Uterus (tissue), 4 donors: ENCODE data around the gene TRIM75. TPM values are rescaled to one million over a fixed set of nuclear protein-coding genes. Genes with fewer than 3 reads are reported as not detected.
"Not testable (repeated sequence)": the region's sequence is repeated elsewhere in the genome, so short reads cannot be mapped to it uniquely, and the experiment has no call there.

ENCODE experiments used
- DNase-seq, 2 donors: peaks; one replicate each; pipeline ENCODE4 v3.0.0-alpha.2; 2019 to 2020
- H3K27ac ChIP-seq, 2 donors: fragments of 200-600 bp; sonication (generic); 1 replicate in 1 of 2; 2 replicates in 1 of 2; pipeline ENCODE4 v1.5.1; 2016 to 2018
- H3K27me3 ChIP-seq, 2 donors: fragments of 200-600 bp; sonication (generic); one replicate each; pipeline ENCODE4 v1.5.1; 2018 to 2019; ENCODE audit warnings: control low read depth in 1 of 2
- H3K36me3 ChIP-seq, 2 donors: fragments of 200-600 bp; sonication (generic); one replicate each; pipeline ENCODE4 v1.5.1; 2019; ENCODE audit warnings: control low read depth in 1 of 2
- H3K4me1 ChIP-seq, 2 donors: fragments of 200-600 bp; sonication (generic); one replicate each; pipeline ENCODE4 v1.5.1; 2018 to 2019; ENCODE audit warnings: control low read depth in 1 of 2
- H3K4me3 ChIP-seq, 2 donors: fragments of 200-600 bp; sonication (generic); 1 replicate in 1 of 2; 2 replicates in 1 of 2; pipeline ENCODE4 v1.5.1; 2018 to 2019; ENCODE audit warnings: mild to moderate bottlenecking in 1 of 2
- H3K9me3 ChIP-seq, 2 donors: fragments of 200-600 bp; sonication (generic); one replicate each; pipeline ENCODE4 v1.5.1; 2019; ENCODE audit warnings: control low read depth in 1 of 2
- POLR2A ChIP-seq, 2 donors: fragments of 450-650 bp; IDR thresholded peaks; one replicate each; pipeline ENCODE4 v1.6.1; 2016; ENCODE audit warnings: antibody characterized with exemption in 2 of 2, mild to moderate bottlenecking in 1 of 2, moderate library complexity in 1 of 2
- intact Hi-C: fragments of 100-400 bp; cut with DNase I; formaldehyde crosslinking; loops from one replicate; pipeline ENCODE4 v1.15.1; 2023; ENCODE audit warnings: low total_unique reads
- total RNA-seq, 4 donors: library from RNA; depleted of rRNA in 3 of 4; stranded (reverse); fragments of >200 nt in 3 of 4; gene quantifications; one replicate each; pipeline versions ENCODE4 v1.1.0 to v1.2.4, GENCODE V29; 2014 to 2023
- TF ChIP-seq, protein P1 (sequence below), 4 experiments: fragments of 200-600 bp in 2 of 4; fragments of 450-650 bp in 2 of 4; sonication (generic) in 2 of 4; IDR thresholded peaks; one replicate each; pipeline ENCODE4 v1.5.1; 2016 to 2019; ENCODE audit warnings: antibody characterized with exemption in 4 of 4, mild to moderate bottlenecking in 2 of 4, moderate library complexity in 1 of 4
- donor health status: DM: yes; HTN: yes; CAD: no.

TRIM75 gene
- total RNA-seq, 4 donors from 2014 or later = not detected

DNA sequence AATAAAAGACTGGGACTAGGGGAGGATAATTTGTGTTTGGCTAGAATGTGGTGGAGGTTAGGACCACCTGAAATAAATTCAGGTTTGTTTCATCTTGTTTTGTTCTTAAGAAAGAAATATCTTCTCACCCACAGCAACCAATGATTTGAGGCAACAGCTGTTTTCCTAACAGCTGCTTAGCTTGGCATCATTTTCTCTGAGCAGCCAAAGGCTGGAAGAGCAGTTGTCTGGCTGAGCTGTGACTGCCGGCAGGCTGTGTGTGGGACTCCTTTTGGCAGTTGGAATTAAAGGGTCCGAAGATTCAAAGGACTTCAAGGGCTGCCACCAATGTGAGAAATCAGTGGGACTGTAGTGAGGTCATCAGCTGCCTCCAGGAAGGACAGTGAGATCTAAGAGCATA, 5.0 kb downstream of the TRIM75 start:
- Histone ChIP-seq H3K27me3 (no peaks in the 10 kb centered on the region), H3K27ac (no peak overlapping the region), H3K36me3 (no peaks in the 10 kb centered on the region), H3K4me1 (no peaks in the 10 kb centered on the region), H3K4me3 (no peak overlapping the region), H3K9me3 (no peaks in the 10 kb centered on the region)
- TF ChIP-seq, protein P1, sequence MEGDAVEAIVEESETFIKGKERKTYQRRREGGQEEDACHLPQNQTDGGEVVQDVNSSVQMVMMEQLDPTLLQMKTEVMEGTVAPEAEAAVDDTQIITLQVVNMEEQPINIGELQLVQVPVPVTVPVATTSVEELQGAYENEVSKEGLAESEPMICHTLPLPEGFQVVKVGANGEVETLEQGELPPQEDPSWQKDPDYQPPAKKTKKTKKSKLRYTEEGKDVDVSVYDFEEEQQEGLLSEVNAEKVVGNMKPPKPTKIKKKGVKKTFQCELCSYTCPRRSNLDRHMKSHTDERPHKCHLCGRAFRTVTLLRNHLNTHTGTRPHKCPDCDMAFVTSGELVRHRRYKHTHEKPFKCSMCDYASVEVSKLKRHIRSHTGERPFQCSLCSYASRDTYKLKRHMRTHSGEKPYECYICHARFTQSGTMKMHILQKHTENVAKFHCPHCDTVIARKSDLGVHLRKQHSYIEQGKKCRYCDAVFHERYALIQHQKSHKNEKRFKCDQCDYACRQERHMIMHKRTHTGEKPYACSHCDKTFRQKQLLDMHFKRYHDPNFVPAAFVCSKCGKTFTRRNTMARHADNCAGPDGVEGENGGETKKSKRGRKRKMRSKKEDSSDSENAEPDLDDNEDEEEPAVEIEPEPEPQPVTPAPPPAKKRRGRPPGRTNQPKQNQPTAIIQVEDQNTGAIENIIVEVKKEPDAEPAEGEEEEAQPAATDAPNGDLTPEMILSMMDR (IDR thresholded peaks at IDR 0.05) = no peak
- no peak for TF ChIP-seq POLR2A (IDR thresholded peaks at IDR 0.05)
- no peak for DNase-seq
- intact Hi-C loops = no loop called here

DNA sequence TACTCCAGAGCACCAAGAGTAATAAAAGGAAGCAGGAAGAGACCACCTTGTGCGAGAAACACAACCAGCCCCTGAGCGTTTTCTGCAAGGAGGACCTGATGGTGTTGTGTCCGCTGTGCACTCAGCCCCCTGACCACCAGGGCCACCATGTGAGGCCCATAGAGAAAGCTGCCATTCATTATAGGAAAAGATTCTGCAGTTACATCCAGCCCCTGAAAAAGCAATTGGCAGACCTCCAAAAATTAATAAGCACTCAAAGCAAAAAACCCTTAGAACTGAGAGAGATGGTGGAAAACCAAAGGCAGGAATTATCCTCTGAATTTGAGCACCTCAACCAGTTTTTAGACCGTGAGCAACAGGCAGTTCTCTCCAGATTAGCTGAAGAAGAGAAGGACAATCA, 5.7 kb downstream of the TRIM75 start:
- H3K4me1 ChIP-seq = no peaks in the 10 kb centered on the region

DNA sequence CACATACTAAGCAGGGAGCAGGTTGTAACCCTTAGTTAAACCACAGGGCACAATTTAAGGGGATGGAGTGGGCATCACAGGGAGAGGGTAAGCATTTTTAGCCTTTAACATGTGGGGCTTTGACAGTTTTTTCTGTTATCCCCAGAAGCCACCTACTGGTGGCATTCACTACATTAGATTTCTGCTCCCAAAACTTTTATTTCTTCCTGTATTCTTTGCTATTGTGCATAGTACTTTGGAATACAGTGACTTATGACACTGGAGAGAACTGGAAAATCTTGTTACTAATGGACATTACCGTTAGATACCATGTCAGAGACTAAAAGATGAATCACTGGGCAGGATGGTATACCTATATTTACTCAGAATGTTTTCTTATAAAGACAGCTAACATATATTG, 7.3 kb downstream of the TRIM75 start:
- Histone ChIP-seq H3K4me3 (no peak overlapping the region), H3K9me3 (no peaks in the 10 kb centered on the region), H3K27ac (no peak overlapping the region), H3K36me3 (no peaks in the 10 kb centered on the region), H3K27me3 (no peaks in the 10 kb centered on the region), H3K4me1 (no peaks in the 10 kb centered on the region)
- TF ChIP-seq, protein P1 (IDR thresholded peaks at IDR 0.05) = no peak
- TF ChIP-seq POLR2A (IDR thresholded peaks at IDR 0.05) = no peak
- intact Hi-C loops = no loop called here
- no peak for DNase-seq

More for the DNA sequence above, 5.7 kb downstream of the TRIM75 start:
- Histone ChIP-seq H3K36me3 (no peaks in the 10 kb centered on the region), H3K27ac (no peak overlapping the region), H3K27me3 (no peaks in the 10 kb centered on the region), H3K4me3 (no peak overlapping the region), H3K9me3 (no peaks in the 10 kb centered on the region)
- TF ChIP-seq, protein P1 (IDR thresholded peaks at IDR 0.05) = no peak
- TF ChIP-seq POLR2A (IDR thresholded peaks at IDR 0.05) = no peak
- no peak for DNase-seq
- intact Hi-C loops = no loop called here

DNA sequence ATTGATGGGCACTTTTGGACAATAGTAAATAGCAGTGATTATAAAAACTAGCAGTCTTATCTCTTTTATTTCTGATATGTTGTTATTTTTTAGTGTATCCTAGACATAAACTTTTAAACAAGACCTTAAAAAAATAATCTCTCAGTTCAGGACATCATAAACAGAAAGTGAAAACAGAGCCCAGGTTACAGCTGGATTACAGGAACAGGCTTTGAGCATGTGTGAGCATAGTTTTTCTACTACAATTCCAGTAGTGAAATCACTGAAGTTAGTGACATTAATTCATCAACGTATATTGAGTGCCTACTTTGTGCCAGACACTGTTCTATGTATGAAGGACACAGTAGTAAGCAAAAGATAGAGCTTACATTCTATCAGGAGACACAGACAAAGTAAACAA, 16.9 kb downstream of the TRIM75 start:
- no peaks in the 10 kb centered on the region for H3K27me3 ChIP-seq
- no peak overlapping the region for H3K27ac ChIP-seq
- H3K36me3 ChIP-seq = no peaks in the 10 kb centered on the region
- TF ChIP-seq, protein P1 (IDR thresholded peaks at IDR 0.05) = no peak
- no peak for TF ChIP-seq POLR2A (IDR thresholded peaks at IDR 0.05)
- DNase-seq = no peak
- no peak overlapping the region for H3K4me3 ChIP-seq
- no peaks in the 10 kb centered on the region for H3K4me1 ChIP-seq
- H3K9me3 ChIP-seq = no peaks in the 10 kb centered on the region
- intact Hi-C loops = no loop called here

DNA sequence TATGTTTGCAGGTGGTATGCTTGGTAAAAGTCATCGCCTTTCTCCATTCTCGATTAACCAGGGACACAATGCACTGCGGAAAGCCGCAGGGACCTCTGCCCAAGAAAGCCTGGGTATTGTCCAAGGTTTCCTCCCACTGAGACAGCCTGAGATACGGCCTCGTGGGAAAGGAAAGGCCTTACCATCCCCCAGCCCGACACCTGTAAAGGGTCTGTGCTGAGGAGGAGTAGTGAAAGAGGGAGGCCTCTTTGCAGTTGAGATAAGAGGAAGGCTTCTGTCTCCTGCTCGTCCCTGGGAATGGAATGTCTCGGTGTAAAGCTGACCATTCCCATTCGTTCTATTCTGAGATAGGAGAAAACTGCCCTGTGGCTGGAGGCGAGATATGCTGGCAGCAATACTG, 19.7 kb downstream of the TRIM75 start:
- DNase-seq, H3K9me3 ChIP-seq, H3K36me3 ChIP-seq, H3K27me3 ChIP-seq, H3K4me3 ChIP-seq, H3K4me1 ChIP-seq, H3K27ac ChIP-seq, intact Hi-C loops: not testable (repeated sequence)

DNA sequence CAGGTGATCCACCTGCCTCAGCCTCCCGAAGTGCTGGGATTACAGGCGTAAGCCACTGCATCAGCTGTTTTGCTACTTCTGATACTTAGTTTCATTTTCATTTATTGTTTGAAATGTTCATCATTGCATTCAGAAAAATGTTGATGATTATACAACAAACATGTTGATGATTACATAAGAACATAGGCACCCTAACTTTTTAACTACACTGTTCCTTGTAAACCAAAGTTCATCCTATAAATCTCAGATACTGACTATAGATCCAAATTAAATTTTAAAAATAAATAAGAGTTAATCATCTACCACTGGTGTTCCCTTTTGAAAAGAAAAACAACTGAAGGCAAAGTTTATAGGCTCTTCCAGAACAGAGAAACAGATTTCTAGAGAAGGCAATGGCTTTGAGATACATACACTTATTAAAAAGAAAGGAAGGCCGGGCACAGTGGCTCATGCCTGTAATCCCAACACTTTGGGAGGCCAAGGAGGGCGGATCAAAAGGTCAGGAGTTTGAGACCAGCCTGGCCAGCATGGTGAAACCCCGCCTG, 23.4 kb downstream of the TRIM75 start:
- Histone ChIP-seq H3K4me1 (no peaks in the 10 kb centered on the region), H3K27ac (no peak overlapping the region), H3K4me3 (no peak overlapping the region), H3K36me3 (no peaks in the 10 kb centered on the region), H3K27me3 (no peaks in the 10 kb centered on the region), H3K9me3 (no peaks in the 10 kb centered on the region)
- no peak for TF ChIP-seq POLR2A (IDR thresholded peaks at IDR 0.05)
- TF ChIP-seq, protein P1 (IDR thresholded peaks at IDR 0.05) = no peak
- intact Hi-C loops = no loop called here
- DNase-seq = no peak
